GM23338 (cell line): ENCODE results near the gene B3GAT2. TPM values are rescaled to one million over a fixed set of nuclear protein-coding genes. Genes with fewer than 3 reads are reported as not detected.

ENCODE experiments used
- ATAC-seq: fragments of 200-7000 bp; cut with Tn5 transposase; 3 replicates; pipeline ENCODE4 v1.9.1; 2020
- DNase-seq: peaks from one replicate; pipeline ENCODE4 v3.0.0-alpha.2; 2015; ENCODE audit warnings: low spot score
- H2AFZ ChIP-seq: fragments of 200-600 bp; sonication (generic); 2 replicates; pipeline ENCODE4 v1.8.0; 2016; ENCODE audit warnings: antibody characterized with exemption, mild to moderate bottlenecking, moderate library complexity
- H3F3A ChIP-seq: fragments of 200-600 bp; sonication (generic); replicated peaks from 2 replicates; pipeline ENCODE4 v1.8.0; 2017; ENCODE audit warnings: antibody characterized with exemption, mixed run types, low read depth
- H3K27ac ChIP-seq: fragments of 200-600 bp; sonication (generic); 2 replicates; pipeline ENCODE4 v1.6.1; 2016; ENCODE audit warnings: low read depth
- H3K27me3 ChIP-seq: fragments of 200-600 bp; sonication (generic); 2 replicates; pipeline ENCODE4 v1.8.0; 2016; ENCODE audit warnings: mild to moderate bottlenecking, mixed run types, moderate library complexity; ENCODE audit not compliant: insufficient read depth
- H3K36me3 ChIP-seq: fragments of 200-600 bp; sonication (generic); 2 replicates; pipeline ENCODE4 v1.8.0; 2016; ENCODE audit warnings: mild to moderate bottlenecking; ENCODE audit not compliant: insufficient read depth
- H3K4me1 ChIP-seq: fragments of 200-600 bp; sonication (generic); 2 replicates; pipeline ENCODE4 v1.8.0; 2016; ENCODE audit warnings: mild to moderate bottlenecking, moderate library complexity; ENCODE audit not compliant: insufficient read depth
- H3K4me2 ChIP-seq: fragments of 200-600 bp; sonication (generic); 2 replicates; pipeline ENCODE4 v1.7.1; 2017; ENCODE audit warnings: mixed run types
- H3K4me3 ChIP-seq: fragments of 200-600 bp; sonication (generic); 2 replicates; pipeline ENCODE4 v1.6.1; 2016; ENCODE audit warnings: mixed run types
- H3K79me2 ChIP-seq: fragments of 200-600 bp; sonication (generic); replicated peaks from 2 replicates; pipeline ENCODE4 v1.8.0; 2017; ENCODE audit warnings: mild to moderate bottlenecking; ENCODE audit not compliant: insufficient read depth
- H3K9me2 ChIP-seq: fragments of 200-600 bp; sonication (generic); 2 replicates; pipeline ENCODE4 v1.8.0; 2017; ENCODE audit not compliant: insufficient read depth
- H4K20me1 ChIP-seq: fragments of 200-600 bp; sonication (generic); replicated peaks from 2 replicates; pipeline ENCODE4 v1.8.0; 2017; ENCODE audit warnings: mild to moderate bottlenecking; ENCODE audit not compliant: insufficient read depth
- H3K27ac Mint-ChIP-seq: 2 replicates; pipeline ENCODE4 v1.8.0; 2020; ENCODE audit warnings: inconsistent platforms, mild to moderate bottlenecking, moderate library complexity, mixed read lengths
- H3K27me3 Mint-ChIP-seq: 3 replicates; pipeline ENCODE4 v1.8.0; 2022; ENCODE audit warnings: low read depth, mild to moderate bottlenecking, moderate library complexity, mixed read lengths, inconsistent platforms; ENCODE audit not compliant: insufficient read depth, poor library complexity
- H3K36me3 Mint-ChIP-seq: 3 replicates; pipeline ENCODE4 v1.8.0; 2021; ENCODE audit warnings: low read depth, mild to moderate bottlenecking, inconsistent platforms, moderate library complexity, mixed read lengths
- H3K4me1 Mint-ChIP-seq: 3 replicates; pipeline ENCODE4 v1.8.0; 2020; ENCODE audit warnings: mild to moderate bottlenecking, inconsistent platforms, mixed read lengths
- H3K4me3 Mint-ChIP-seq: 3 replicates; pipeline ENCODE4 v1.8.0; 2021; ENCODE audit warnings: moderate library complexity, mild to moderate bottlenecking, inconsistent platforms, mixed read lengths
- H3K9me3 Mint-ChIP-seq: 3 replicates; pipeline ENCODE4 v1.8.0; 2020; ENCODE audit warnings: moderate library complexity, mild to moderate bottlenecking, inconsistent platforms, mixed read lengths
- CREB1 ChIP-seq: fragments of 250-450 bp; sonication (Bioruptor Pico); IDR thresholded peaks from 2 replicates; pipeline ENCODE4 v1.5.0; 2020; ENCODE audit warnings: low read depth, mild to moderate bottlenecking, moderate library complexity
- EZH2 ChIP-seq: fragments of 200-600 bp; sonication (generic); IDR thresholded peaks from one replicate; pipeline ENCODE4 v1.8.0; 2017; ENCODE audit warnings: antibody characterized with exemption, mild to moderate bottlenecking, low read depth; ENCODE audit not compliant: unreplicated experiment
- EZH2phosphoT487 ChIP-seq: fragments of 200-600 bp; sonication (generic); IDR thresholded peaks from one replicate; pipeline ENCODE4 v1.8.1; 2018; ENCODE audit warnings: antibody characterized with exemption; ENCODE audit not compliant: unreplicated experiment
- JUNB ChIP-seq: IDR thresholded peaks from one replicate; pipeline ENCODE4 v1.6.1; 2016; ENCODE audit warnings: antibody characterized with exemption; ENCODE audit not compliant: unreplicated experiment
- STAT1 ChIP-seq: IDR thresholded peaks from one replicate; pipeline ENCODE4 v1.6.1; 2016; ENCODE audit warnings: antibody characterized with exemption; ENCODE audit not compliant: unreplicated experiment
- ZNF114 ChIP-seq: fragments of 250-450 bp; sonication (Bioruptor Pico); IDR thresholded peaks from 2 replicates; pipeline ENCODE4 v1.5.0; 2020; ENCODE audit warnings: mild to moderate bottlenecking, moderate library complexity
- ZNF331 ChIP-seq: fragments of 250-450 bp; sonication (Bioruptor Pico); IDR thresholded peaks from 2 replicates; pipeline ENCODE4 v1.5.0; 2020; ENCODE audit warnings: low read depth, mild to moderate bottlenecking, moderate library complexity
- polyA plus RNA-seq: library from polyadenylated mRNA; unstranded; fragments of >200 nt; fragmentation: Nextera tagmentation; extraction: Ambion mirVana; gene quantifications from 2 replicates; pipeline ENCODE4 v1.2.1, GENCODE V29; 2016
- total RNA-seq: library from RNA; depleted of rRNA; stranded (reverse); fragments of >200 nt; shearing (Covaris generic); gene quantifications from 2 replicates; pipeline ENCODE4 v1.2.3, GENCODE V29; 2014
- TF ChIP-seq, protein P1 (sequence below): IDR thresholded peaks from 2 replicates; pipeline ENCODE4 v1.6.1; 2016; ENCODE audit warnings: antibody characterized with exemption
- TF ChIP-seq, protein P2 (sequence below), 2 experiments: fragments of 200-600 bp in 1 of 2; sonication (generic) in 1 of 2; conservative IDR thresholded peaks; 2 replicates each; pipeline versions ENCODE4 v1.5.1 to v1.6.1; 2016 to 2017; ENCODE audit warnings: antibody characterized with exemption in 2 of 2, low read depth in 2 of 2, mild to moderate bottlenecking in 2 of 2, moderate library complexity in 1 of 2
- TF ChIP-seq, protein P3 (sequence below): fragments of 250-450 bp; sonication (Bioruptor Pico); IDR thresholded peaks from 2 replicates; pipeline ENCODE4 v1.5.0; 2020; ENCODE audit warnings: mild to moderate bottlenecking, moderate library complexity

Gene B3GAT2
- total and polyA plus RNA-seq, 2 experiments from 2014 or later = 1.7 to 1.8 TPM

DNA sequence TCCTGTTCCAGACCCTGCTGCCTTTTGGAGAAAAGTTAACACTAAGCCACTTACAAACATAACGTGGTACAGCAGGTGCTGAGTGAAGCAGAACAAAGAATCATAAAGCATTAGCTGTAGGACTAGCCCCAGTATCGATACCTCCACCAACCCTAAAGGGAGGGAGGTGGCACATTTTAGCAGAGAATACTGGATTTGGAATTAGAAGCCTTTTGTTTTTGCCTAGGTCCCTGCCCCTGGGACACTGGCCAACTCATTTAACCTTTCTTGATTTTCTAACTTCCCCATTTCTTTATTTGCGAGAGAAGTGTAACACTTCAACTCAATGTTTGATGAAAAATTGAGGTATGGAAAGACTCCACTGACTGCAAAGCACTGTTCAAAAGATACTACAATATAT lies 93.5 kb downstream of the B3GAT2 start:
- Mint-ChIP-seq H3K36me3 (no peaks in the 10 kb centered on the region), H3K27ac (peak overlapping the region; percentile 86; the same call in 1 of the 2 replicates), H3K9me3 (no peaks in the 10 kb centered on the region), H3K27me3 (peaks cover 3% of the 10 kb centered on the region), H3K4me1 (peaks cover 20% of the 10 kb centered on the region), H3K4me3 (no peak overlapping the region)
- Histone ChIP-seq H3K4me3 (no peak overlapping the region), H3K27ac (0 out of 2 replicates have a peak overlapping the region, but pooled peaks have one; percentile 4), H3K4me2 (no peak overlapping the region), H3K79me2 (no peaks in the 10 kb centered on the region), H3K36me3 (no peaks in the 10 kb centered on the region), H3K4me1 (peaks cover 7% of the 10 kb centered on the region), H2AFZ (no peak overlapping the region), H3K27me3 (no peaks in the 10 kb centered on the region), H4K20me1 (no peaks in the 10 kb centered on the region), H3F3A (no peaks in the 10 kb centered on the region), H3K9me2 (no peaks in the 10 kb centered on the region)
- TF ChIP-seq, protein P1, sequence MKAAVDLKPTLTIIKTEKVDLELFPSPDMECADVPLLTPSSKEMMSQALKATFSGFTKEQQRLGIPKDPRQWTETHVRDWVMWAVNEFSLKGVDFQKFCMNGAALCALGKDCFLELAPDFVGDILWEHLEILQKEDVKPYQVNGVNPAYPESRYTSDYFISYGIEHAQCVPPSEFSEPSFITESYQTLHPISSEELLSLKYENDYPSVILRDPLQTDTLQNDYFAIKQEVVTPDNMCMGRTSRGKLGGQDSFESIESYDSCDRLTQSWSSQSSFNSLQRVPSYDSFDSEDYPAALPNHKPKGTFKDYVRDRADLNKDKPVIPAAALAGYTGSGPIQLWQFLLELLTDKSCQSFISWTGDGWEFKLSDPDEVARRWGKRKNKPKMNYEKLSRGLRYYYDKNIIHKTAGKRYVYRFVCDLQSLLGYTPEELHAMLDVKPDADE = no peak
- TF ChIP-seq STAT1 = no peak
- no peak for TF ChIP-seq CREB1 (CRISPR knock-in tag)
- no peak for TF ChIP-seq EZH2phosphoT487
- ATAC-seq (no peak), DNase-seq (no peak)

DNA sequence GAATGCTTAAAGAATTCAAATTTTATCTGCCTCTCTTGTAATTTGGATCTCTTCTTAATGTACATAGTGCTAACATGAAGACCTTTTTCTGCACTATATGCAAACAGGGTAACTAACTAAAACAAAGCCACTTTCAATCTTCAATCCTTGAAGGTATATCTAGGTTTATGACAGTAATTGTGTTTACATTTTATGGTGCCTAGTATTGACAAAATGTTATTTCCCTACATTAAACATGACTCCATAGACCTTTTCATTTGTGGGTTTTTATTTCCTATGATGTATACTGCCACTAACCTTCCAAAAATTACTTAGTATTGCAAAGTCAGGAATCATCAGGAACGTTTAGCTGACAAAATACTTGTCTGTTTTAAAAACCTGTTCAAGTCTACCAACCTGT lies 95.9 kb downstream of the B3GAT2 start:
- peaks cover 3% of the 10 kb centered on the region for H3K27me3 Mint-ChIP-seq
- no peaks in the 10 kb centered on the region for H3K9me3 Mint-ChIP-seq
- TF ChIP-seq ZNF331 (CRISPR knock-in tag) (no peak), JUNB (no peak), EZH2 (no peak), ZNF114 (CRISPR knock-in tag) (no peak)
- TF ChIP-seq, protein P2, sequence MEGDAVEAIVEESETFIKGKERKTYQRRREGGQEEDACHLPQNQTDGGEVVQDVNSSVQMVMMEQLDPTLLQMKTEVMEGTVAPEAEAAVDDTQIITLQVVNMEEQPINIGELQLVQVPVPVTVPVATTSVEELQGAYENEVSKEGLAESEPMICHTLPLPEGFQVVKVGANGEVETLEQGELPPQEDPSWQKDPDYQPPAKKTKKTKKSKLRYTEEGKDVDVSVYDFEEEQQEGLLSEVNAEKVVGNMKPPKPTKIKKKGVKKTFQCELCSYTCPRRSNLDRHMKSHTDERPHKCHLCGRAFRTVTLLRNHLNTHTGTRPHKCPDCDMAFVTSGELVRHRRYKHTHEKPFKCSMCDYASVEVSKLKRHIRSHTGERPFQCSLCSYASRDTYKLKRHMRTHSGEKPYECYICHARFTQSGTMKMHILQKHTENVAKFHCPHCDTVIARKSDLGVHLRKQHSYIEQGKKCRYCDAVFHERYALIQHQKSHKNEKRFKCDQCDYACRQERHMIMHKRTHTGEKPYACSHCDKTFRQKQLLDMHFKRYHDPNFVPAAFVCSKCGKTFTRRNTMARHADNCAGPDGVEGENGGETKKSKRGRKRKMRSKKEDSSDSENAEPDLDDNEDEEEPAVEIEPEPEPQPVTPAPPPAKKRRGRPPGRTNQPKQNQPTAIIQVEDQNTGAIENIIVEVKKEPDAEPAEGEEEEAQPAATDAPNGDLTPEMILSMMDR (conservative IDR thresholded peaks at IDR 0.05; ENCODE audit: low read depth in 2 of 2) = no peak
- TF ChIP-seq, protein P3, sequence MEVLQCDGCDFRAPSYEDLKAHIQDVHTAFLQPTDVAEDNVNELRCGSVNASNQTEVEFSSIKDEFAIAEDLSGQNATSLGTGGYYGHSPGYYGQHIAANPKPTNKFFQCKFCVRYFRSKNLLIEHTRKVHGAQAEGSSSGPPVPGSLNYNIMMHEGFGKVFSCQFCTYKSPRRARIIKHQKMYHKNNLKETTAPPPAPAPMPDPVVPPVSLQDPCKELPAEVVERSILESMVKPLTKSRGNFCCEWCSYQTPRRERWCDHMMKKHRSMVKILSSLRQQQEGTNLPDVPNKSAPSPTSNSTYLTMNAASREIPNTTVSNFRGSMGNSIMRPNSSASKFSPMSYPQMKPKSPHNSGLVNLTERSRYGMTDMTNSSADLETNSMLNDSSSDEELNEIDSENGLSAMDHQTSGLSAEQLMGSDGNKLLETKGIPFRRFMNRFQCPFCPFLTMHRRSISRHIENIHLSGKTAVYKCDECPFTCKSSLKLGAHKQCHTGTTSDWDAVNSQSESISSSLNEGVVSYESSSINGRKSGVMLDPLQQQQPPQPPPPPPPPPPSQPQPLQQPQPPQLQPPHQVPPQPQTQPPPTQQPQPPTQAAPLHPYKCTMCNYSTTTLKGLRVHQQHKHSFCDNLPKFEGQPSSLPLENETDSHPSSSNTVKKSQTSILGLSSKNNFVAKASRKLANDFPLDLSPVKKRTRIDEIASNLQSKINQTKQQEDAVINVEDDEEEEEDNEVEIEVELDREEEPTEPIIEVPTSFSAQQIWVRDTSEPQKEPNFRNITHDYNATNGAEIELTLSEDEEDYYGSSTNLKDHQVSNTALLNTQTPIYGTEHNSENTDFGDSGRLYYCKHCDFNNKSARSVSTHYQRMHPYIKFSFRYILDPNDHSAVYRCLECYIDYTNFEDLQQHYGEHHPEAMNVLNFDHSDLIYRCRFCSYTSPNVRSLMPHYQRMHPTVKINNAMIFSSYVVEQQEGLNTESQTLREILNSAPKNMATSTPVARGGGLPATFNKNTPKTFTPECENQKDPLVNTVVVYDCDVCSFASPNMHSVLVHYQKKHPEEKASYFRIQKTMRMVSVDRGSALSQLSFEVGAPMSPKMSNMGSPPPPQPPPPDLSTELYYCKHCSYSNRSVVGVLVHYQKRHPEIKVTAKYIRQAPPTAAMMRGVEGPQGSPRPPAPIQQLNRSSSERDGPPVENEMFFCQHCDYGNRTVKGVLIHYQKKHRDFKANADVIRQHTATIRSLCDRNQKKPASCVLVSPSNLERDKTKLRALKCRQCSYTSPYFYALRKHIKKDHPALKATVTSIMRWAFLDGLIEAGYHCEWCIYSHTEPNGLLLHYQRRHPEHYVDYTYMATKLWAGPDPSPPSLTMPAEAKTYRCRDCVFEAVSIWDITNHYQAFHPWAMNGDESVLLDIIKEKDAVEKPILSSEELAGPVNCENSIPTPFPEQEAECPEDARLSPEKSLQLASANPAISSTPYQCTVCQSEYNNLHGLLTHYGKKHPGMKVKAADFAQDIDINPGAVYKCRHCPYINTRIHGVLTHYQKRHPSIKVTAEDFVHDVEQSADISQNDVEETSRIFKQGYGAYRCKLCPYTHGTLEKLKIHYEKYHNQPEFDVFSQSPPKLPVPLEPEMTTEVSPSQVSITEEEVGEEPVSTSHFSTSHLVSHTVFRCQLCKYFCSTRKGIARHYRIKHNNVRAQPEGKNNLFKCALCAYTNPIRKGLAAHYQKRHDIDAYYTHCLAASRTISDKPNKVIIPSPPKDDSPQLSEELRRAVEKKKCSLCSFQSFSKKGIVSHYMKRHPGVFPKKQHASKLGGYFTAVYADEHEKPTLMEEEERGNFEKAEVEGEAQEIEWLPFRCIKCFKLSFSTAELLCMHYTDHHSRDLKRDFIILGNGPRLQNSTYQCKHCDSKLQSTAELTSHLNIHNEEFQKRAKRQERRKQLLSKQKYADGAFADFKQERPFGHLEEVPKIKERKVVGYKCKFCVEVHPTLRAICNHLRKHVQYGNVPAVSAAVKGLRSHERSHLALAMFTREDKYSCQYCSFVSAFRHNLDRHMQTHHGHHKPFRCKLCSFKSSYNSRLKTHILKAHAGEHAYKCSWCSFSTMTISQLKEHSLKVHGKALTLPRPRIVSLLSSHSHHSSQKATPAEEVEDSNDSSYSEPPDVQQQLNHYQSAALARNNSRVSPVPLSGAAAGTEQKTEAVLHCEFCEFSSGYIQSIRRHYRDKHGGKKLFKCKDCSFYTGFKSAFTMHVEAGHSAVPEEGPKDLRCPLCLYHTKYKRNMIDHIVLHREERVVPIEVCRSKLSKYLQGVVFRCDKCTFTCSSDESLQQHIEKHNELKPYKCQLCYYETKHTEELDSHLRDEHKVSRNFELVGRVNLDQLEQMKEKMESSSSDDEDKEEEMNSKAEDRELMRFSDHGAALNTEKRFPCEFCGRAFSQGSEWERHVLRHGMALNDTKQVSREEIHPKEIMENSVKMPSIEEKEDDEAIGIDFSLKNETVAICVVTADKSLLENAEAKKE (CRISPR knock-in tag) = no peak

More for the DNA sequence above, 95.9 kb downstream of the B3GAT2 start:
- H3K36me3 Mint-ChIP-seq = no peaks in the 10 kb centered on the region
- Histone ChIP-seq H3K27ac (no peak overlapping the region), H3F3A (no peaks in the 10 kb centered on the region), H3K4me2 (no peak overlapping the region), H4K20me1 (no peaks in the 10 kb centered on the region), H3K36me3 (no peaks in the 10 kb centered on the region), H3K79me2 (no peaks in the 10 kb centered on the region), H2AFZ (no peak overlapping the region), H3K4me1 (peaks cover 7% of the 10 kb centered on the region), H3K27me3 (no peaks in the 10 kb centered on the region), H3K9me2 (no peaks in the 10 kb centered on the region), H3K4me3 (no peak overlapping the region)
- H3K27ac Mint-ChIP-seq = no peak overlapping the region; the same call in 1 of the 2 replicates
- no peak for ATAC-seq
- DNase-seq = no peak
- peaks cover 19% of the 10 kb centered on the region for H3K4me1 Mint-ChIP-seq
- H3K4me3 Mint-ChIP-seq = no peak overlapping the region
